ENCODE data around the gene MAL. TPM values are rescaled to one million over a fixed set of nuclear protein-coding genes. Genes with fewer than 3 reads are reported as not detected.

MAL gene
- total RNA-seq, 1 donor from 2014 or later: 0.41 TPM

- Histone ChIP-seq H3K27ac (ENCODE audit: low read depth, low read length) (no peak overlapping the region), H4K20me1 (ENCODE audit: insufficient read depth, low read length) (no peaks in the 10 kb centered on the region), H3K9ac (ENCODE audit: low read length) (no peak overlapping the region), H3K79me2 (ENCODE audit: insufficient read depth, low read length) (no peaks in the 10 kb centered on the region), H3K4me1 (ENCODE audit: insufficient read depth, low read length) (no peaks in the 10 kb centered on the region), H3K9me3 (ENCODE audit: insufficient read depth, low read depth, low read length) (no peaks in the 10 kb centered on the region), H3K36me3 (ENCODE audit: insufficient read depth, low read length) (no peaks in the 10 kb centered on the region), H2AFZ (ENCODE audit: low read depth, low read length) (no peak overlapping the region), H3K27me3 (ENCODE audit: insufficient read depth, low read length) (peaks cover 13% of the 10 kb centered on the region), H3K4me2 (ENCODE audit: low read length) (no peak overlapping the region), H3K4me3 (ENCODE audit: insufficient read depth, low read depth, low read length) (no peak overlapping the region)
- Mint-ChIP-seq H3K4me3 (ENCODE audit: unreplicated experiment) (no peak overlapping the region), H3K4me1 (ENCODE audit: low read depth, unreplicated experiment) (no peaks in the 10 kb centered on the region), H3K27ac (ENCODE audit: unreplicated experiment) (no peak overlapping the region), H3K36me3 (ENCODE audit: low read depth, unreplicated experiment) (no peaks in the 10 kb centered on the region), H3K27me3 (ENCODE audit: low read depth, unreplicated experiment) (peaks cover 62% of the 10 kb centered on the region), H3K9me3 (ENCODE audit: unreplicated experiment) (no peaks in the 10 kb centered on the region)
- FAIRE-seq (no peak), DNase-seq (ENCODE audit: low read depth) (no peak)
- no peak for TF ChIP-seq EZH2 (IDR thresholded peaks at IDR 0.05; ENCODE audit: insufficient read depth, low read length)
- no peak for TF ChIP-seq CTCF (IDR thresholded peaks at IDR 0.05; ENCODE audit: insufficient read depth, low read depth, low read length)
These were observed 27.3 kb upstream of the MAL start for GRCh38 chr2:94997981-94998930.

- peaks cover 8% of the 10 kb centered on the region for H3K27me3 ChIP-seq (ENCODE audit: insufficient read depth, low read length)
- H3K4me3 Mint-ChIP-seq (ENCODE audit: unreplicated experiment): no peak overlapping the region
- no peak overlapping the region for H2AFZ ChIP-seq (ENCODE audit: low read depth, low read length)
- H3K27me3 Mint-ChIP-seq (ENCODE audit: low read depth, unreplicated experiment): peaks cover 51% of the 10 kb centered on the region
- H3K27ac Mint-ChIP-seq (ENCODE audit: unreplicated experiment): no peak overlapping the region
- DNase-seq (ENCODE audit: low read depth) (no peak), FAIRE-seq (no peak)
- no peaks in the 10 kb centered on the region for H4K20me1 ChIP-seq (ENCODE audit: insufficient read depth, low read length)
- H3K79me2 ChIP-seq (ENCODE audit: insufficient read depth, low read length): no peaks in the 10 kb centered on the region
- peaks cover under 1% of the 10 kb centered on the region for H3K4me1 Mint-ChIP-seq (ENCODE audit: low read depth, unreplicated experiment)
- H3K4me1 ChIP-seq (ENCODE audit: insufficient read depth, low read length): no peaks in the 10 kb centered on the region
- no peaks in the 10 kb centered on the region for H3K36me3 ChIP-seq (ENCODE audit: insufficient read depth, low read length)
- H3K4me2 ChIP-seq (ENCODE audit: low read length): no peak overlapping the region
- no peaks in the 10 kb centered on the region for H3K9me3 Mint-ChIP-seq (ENCODE audit: unreplicated experiment)
- no peak overlapping the region for H3K27ac ChIP-seq (ENCODE audit: low read depth, low read length)
- H3K36me3 Mint-ChIP-seq (ENCODE audit: low read depth, unreplicated experiment): no peaks in the 10 kb centered on the region
- H3K9ac ChIP-seq (ENCODE audit: low read length): no peak overlapping the region
- no peaks in the 10 kb centered on the region for H3K9me3 ChIP-seq (ENCODE audit: insufficient read depth, low read depth, low read length)
- H3K4me3 ChIP-seq (ENCODE audit: insufficient read depth, low read depth, low read length): no peak overlapping the region
- TF ChIP-seq CTCF (IDR thresholded peaks at IDR 0.05; ENCODE audit: insufficient read depth, low read depth, low read length) (no peak), EZH2 (IDR thresholded peaks at IDR 0.05; ENCODE audit: insufficient read depth, low read length) (no peak)
These were observed 26.1 kb upstream of the MAL start for GRCh38 chr2:94999431-94999883.
